Activated T-helper 9 cell treated with anti-CD3 and anti-CD28 coated beads, Interleukin-2, amount 50 U/mL, for 16 hours (primary cell): Measurements from ENCODE around the gene FAM228B.
A peak's percentile ranks its signal among the peaks of the same experiment; 100 is the strongest.
"Not testable (repeated sequence)": the region's sequence is repeated elsewhere in the genome, so short reads cannot be mapped to it uniquely, and the experiment has no call there.

Experiments used
- DNase-seq: peaks from one replicate; pipeline ENCODE4 v3.0.0-alpha.2; 2020; ENCODE audit warnings: low read depth

The FAM228B gene

DNA sequence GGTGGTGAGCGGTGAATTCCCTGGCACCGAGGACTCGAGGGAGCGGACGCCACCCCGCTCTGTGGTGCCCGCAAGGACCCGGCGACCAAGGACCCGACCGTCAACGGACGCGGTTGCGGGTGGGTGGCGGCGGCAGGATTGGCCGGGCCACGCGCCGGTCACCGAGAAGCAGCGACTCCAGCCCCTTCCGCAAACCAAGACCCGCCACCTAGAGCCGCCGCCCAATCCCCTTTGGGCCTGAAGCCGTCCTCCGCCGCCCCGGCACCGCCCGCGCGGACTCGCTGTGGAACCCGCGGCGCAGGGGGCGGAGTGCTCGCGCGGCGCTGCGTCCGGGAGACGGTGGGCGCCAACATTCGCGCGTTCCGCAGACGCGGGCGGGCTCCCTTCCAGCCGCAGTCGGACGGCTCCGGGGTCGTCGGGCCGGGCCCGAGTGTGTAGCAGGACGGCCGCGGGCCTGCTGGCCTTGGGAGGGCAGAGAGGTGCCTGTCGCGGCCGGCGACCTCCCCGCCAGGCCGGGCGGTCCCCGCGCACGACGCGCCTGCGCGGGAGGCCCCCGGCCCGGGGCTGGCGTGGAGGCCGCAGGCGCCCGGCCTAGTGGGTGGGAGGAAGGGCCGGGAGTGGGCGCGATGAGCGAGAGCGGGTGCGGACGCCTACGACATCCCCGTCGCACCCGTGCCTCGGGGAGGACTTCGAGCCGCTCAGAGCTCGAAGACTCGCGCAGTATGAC, at the start of gene FAM228B, which contains the start of gene PFN4:
FAM228B (plus strand) TSS at position 275 of the 727 bp plus-strand sequence. CDS start 893 bp downstream, outside the sequence.
PFN4 (minus strand) TSS at position 140 of the 727 bp plus-strand sequence. CDS start 799 bp downstream, outside the sequence.
- peak; percentile 36 for DNase-seq

DNA sequence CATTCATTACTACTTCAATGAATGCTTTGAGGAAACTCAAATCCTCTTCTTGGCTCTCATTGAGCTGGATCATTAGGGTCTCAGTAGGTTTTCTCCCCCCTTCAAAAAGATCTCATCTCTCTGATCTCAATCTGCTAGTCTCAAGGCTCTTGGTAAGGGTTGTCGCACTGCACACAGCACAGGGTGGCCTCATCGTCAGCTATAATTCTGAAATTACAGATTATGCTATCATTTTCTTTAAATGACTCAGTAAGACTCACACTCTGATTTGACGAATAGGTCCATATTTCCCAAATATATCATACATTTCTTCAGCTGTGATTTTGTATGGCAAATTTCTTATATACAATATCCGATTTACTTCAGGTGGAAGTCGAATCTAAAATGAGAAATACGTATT, 49.5 kb upstream of the FAM228B start:
- DNase-seq = no peak

DNA sequence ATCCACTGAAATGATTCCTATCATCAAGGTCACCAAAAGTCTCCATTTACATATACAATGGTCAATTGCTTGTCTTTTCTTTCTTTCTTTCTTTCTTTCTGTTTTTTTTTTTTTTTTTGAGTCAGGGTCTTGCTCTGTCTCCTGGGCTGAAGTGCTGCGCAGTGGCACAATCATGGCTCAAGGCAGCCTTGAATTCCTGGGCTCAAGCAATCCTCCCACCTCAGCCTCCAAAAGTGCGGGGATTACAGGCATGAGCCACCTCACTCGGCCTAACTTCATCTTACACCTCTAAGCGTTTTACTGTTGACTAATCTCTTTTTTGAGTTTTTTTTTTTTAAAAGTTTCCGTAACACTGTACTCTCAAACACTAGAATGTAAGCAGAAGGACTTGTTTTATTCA, 48.0 kb upstream of the FAM228B start:
- no peak for DNase-seq

DNA sequence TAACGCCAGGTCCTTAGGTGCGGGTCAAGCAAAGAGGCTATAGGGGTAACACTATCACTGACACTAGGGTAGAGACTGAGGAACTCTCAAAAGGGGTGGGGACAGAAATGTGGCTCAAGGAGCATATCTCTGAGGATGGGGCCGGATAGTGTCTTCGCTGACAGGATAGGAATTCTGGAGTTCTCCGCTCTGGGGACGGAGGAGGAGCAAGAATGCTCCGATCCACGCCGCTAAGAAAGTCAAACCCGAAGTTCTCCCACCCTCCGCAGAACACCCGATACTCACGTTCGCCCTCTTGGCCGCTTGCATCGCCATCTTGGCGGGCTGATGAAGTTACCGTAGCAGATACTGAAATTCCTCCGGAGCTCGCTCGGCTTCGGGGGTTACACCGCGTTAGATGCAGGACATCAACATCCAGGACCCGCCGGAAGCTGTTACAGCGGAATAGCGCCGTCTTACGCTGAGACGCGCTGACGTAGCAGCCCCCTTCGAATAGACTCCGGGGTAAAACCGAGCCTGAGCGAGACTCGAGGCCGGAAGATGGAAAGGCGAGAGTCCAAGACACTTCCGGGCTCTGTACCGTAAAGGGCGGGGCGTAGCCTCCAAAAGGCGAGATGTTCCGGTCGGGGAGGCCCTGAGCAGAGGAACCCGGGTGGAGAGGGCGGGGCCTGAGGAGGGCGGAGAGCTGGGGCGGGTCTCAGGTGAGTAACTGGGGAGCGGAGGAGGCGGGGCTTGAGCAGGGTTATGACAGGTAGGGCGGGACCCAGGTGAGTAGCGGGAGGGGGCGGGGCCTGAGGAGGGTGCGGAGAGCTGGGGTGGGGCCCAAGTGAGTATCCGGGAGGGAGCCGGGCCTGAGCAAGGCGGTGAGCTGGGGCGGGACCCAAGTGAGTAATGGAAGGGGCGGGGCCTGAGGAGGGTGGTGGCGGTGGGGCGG, 47.1 kb upstream of the FAM228B start, which contains the start of gene SF3B6:
SF3B6 (minus strand) TSS at position 412 of the 934 bp plus-strand sequence; CDS start at position 315, 97 bp downstream.
- DNase-seq = peak; percentile 99

DNA sequence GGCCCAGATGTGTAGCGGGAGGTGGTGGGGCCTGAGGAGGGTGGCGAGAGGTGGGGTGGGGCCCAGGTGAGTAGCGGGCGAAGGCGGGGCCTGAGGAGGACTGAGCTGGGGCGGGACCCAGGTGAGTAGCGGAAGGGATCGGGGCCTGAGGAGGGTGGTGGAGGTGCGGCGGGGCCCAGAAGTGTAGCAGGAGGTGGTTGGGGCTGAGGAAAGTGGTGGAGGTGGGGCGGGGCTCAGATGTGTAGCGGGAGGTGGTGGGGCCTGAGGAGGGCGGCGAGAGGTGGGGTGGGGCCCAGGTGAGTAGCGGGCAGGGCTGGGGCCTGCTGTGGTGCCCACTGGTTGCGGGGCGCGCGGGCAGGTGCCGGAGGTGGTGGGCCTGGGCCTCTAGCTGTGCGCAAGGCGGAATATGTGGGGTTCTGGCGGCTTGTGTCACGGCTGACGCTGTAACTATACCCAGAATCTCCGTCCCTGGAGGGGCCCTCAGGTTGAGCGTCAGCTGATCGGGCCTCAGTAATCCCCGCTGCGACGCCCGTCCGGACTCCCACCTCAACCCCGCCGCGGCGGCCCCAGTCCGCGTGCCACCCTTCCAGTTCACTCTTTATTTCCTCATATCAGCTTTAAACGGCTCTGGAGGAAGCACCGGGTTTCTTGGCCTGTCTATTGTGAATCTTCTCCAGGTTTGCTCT, 46.3 kb upstream of the FAM228B start:
- no peak for DNase-seq

DNA sequence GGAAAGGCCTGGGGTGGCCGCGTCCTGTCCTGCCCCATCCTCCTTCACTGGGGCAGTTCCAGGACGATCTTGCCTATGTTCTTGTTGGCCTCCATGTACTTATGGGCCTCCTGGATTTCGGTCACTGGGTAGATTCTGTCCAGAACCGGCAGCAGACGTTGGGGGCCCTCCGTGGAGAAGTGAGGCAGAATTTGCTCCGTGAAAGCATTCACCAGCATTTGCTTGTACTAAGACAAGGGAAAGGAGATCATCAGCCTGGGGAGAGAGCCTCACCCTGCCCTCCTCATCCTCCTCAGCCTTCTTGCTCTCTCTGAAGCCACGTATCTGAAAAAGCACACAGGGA, 45.8 kb upstream of the FAM228B start:
- DNase-seq = no peak

DNA sequence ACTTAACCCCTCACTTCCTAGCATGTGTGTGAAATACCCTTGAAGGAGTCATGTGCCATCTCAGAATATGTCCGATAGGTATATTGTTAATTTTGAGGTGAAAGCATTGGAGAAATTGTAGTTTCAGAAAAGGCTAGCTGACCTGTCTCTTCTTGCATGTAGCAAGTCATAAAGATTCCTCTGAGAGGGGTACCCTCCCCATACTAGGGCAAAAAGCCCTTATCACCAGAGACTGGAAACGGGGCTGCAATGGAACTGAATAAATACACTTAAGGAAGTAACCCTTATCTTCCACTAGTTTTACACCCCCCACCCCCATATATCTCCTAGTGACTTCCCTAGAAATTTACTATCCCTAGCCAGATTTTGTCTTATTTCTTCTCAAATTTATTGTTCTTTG, 45.4 kb upstream of the FAM228B start:
- DNase-seq = no peak

DNA sequence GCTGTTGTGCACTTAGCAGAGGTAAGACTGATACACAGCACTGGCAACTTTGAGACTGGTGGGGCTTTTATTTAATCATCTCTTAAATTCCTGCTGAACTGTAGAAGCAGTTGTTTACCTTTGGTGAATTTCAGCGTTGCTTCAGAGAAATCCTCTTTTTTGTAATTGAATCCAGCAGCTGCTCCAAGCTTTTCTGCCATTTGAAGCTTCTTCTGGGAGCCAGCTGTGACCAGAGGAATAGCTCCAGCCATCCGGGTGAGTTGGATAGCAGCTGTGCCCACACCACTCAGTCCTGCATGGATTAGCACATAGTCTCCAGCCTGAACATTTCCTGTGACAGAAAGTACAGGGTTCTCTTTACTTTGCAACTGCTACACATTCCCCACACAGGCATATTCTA, 42.6 kb upstream of the FAM228B start:
- DNase-seq = no peak

DNA sequence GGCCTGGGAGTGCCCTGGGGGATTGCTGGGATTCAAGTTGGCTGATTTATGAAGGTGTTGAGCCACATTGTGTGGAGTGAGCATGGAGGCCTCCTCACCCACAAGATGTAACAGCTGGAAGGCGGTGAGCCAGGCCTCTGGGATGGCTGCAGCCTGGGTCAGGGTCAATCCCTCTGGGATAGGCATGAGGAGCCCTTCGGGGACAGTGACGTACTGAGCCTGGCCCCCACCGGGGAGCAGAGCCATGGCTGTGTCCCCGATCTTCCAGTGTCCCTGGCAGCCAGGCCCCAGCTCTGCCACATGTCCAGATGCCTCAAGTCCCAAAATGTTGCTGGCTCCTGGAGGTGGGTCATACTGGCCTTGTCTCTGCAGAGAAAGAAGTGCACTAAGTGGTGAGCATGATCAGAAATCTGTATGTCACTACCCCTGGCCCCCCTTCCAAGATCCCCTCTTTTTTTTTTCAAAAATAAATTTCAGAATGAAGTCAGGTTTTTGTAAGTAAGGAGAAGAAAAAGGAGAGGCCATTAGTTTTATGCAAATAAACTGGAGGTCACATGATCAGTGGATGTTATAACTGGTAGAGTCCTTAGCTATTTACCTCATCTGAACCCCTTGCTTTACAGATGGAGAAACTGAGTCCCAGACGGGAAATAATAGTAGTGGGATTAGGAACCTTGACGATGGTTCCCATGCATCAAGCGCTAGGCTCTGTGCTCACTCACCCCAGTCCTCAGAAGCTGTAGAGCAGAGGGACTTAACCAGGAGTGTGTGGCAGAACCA, 40.3 kb upstream of the FAM228B start:
- no peak for DNase-seq

DNA sequence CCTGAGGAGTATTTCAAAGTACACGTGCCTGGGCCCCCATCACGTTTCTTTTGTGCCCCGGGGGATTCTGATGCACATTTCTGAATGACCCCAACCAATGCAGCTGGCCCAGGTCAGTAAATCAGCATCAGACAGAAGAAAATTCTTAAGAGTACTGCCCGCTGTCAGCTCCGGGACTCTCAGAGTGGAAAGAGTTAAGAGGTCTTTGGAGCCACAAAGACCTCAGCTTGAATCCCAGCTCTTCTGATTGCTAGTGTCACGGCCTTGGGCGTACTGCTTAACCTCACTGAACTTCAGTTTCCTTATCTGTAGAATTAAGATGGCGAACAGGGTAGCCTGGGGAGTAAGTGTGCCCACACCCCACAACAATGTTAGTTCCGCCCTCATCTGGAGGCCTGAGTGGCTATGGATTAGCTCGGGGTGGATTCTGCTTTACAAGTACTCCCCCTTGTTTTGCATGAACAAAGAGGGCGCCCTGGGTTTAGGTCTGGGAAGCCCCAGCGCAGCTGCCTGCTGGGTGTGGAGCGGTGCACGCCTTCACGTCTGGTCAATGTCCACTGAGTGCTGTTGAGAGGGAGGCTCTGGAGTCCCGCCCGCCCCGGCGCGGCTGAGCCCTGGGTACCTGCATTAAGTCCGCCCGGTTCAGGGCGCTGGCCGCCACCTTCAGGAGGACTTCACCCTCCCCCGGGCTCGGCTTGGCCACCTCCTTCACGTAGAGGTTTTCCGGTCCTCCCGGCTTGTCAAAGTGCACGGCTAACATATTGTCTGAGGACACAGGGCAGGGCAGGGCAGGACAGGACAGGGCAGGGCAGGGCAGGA, 39.5 kb upstream of the FAM228B start:
- DNase-seq = no peak

DNA sequence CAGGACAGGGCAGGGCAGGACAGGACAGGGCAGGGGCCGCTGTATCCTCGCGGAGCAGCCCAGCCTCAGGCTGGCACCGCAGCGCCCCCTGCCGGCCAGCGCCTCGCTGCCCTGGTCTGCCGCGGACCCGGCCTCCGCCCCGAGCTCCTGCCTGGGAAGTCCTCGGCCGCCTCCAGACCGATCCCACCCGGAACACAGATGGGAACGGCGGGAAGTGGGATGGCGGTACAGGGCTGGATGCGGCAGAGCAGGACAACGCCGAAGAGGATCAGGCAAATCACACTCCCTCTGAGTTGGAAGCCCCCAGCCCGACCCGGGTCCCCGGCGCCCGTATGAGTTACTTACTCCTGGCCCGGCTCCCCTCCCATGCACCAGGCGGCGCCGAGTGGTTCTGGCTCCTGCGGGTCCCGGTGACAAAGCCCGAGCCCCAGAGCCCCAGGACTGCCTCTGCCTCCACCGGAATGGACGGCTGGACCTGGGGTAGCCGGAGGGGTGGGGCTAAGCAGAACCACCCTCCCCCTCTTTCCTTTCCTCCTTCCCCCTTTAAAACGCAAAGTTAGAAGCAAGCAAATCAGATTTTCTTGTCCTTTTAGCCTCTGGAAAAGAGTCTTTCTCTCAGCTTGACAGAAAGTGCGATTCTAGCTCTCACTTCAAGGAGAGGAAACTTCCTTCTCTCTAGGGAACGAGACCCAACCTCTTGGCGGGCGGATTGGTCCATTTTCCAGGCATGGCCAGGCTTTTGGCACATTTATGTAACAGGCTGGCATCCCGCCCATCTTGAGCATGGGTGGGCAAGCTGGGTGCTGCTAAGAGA, 38.7 kb upstream of the FAM228B start, which contains the start of gene TP53I3:
TP53I3 (minus strand) TSS at position 449 of the 814 bp plus-strand sequence. CDS start 508 bp downstream, outside the sequence.
- DNase-seq = peak; percentile 77

DNA sequence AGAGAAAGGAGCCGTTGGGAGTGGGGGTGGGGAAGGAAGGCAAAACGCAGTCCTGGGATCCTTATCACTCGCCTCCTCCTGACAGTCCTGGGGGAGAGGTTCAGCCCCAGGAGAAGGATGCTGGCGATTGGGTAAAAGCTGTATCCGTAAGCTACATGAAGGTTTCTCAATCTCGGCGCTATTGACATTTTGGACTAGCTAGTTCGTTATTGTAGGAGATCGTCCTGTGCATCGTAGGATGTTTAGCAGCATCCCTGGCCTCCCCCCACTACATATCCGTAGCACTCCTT, 38.1 kb upstream of the FAM228B start:
- DNase-seq = no peak

DNA sequence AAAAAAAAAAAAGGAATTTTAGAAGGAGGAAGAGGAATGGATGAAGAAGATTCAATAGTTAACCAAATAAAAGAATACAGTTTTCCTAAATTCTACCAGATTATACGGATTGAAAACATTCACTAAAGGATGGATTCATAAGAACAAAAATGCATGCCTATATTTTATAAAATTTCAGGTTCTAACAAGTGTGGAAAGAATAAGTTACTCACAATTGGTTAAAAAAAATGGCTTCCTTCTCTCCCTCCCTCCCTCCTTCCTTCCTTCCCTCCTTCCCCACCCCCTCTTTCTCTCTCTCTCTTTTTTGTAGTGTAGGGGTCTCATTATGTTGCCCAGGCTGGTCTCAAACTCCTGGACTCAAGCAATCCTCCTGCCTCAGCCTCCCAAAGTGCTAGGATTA, 37.0 kb upstream of the FAM228B start:
- no peak for DNase-seq

DNA sequence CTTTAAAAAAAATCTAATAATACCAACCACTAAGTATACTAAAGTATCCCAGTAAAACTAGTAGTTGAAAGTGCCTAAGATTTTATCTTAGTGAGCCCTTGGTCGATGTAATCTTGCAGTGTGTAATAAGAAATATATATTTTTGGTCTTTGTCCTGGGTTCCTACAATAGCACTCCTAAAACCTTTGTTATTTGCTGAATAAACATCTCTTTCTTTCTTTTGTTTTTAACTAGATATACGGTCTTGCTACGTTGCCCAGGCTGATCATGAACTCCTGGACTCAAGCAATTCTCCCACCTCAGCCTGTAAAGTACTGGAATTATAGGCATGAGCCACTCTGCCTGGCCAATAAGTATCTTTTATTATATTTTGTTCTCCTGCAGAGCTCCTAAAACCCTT, 36.2 kb upstream of the FAM228B start:
- no peak for DNase-seq

DNA sequence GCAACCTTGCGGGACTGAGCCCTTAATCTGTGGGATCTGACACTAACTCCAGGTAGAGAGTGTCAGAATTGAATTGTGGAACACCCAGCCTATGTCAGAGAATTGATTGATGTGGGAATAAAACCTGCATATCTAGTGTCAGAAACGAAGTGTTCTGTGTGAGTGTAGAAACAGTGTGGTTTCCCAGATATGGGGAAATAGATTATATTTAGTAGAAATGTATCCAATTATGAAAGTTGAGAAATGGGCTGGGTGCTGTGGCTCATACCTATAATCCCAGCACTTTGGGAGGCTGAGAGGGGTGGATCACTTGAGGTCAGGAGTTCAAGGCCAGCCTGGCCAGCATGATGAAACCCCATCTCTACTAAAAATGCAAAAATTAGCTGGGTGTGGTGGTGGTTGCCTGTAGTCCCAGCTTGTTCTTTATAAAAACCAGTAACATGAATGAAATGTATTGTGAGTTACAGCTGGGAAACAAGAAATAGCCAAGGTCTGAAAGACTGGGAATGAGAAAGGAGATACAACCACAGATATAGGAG, 34.4 kb upstream of the FAM228B start:
- DNase-seq = no peak

DNA sequence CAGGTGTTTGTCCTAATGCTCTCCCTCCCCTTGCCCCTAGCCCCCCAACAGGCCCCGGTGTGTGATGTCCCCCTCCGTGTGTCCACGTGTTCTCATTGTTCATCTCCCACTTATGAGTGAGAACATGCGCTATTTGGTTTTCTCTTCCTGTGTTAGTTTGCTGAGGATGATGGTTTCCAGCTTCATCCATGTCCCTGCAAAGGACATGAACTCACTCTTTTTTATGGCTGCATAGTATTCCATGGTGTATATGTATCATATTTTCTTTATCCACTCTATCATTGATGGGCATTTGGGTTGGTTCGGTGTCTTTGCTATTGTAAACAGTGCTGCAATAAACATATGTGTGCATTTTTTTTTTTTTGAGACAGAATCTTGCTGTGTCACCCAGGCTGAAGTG, 30.0 kb upstream of the FAM228B start:
- DNase-seq = not testable (repeated sequence)

DNA sequence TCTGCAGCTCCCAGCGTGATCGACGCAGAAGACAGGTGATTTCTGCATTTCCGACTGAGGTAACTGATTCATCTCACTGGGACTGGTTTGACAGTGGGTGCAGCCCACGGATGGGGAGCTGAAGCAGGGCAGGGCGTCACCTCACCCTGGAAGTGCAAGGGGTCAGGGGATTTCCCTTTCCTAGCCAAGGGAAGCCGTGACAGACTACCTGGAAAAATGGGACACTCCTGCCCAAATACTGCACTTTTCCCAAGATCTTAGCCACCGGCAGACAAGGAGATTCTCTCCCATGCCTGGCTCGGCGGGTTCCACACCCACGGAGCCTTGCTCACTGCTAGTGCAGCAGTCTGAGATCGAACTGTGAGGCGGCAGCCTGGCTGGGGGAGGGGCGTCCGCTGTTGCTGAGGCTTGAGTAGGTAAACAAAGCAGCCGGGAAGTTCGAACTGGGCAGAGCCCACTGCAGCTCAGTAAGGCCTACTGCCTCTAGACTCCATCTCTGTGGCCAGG, 28.0 kb upstream of the FAM228B start:
- DNase-seq = not testable (repeated sequence)

DNA sequence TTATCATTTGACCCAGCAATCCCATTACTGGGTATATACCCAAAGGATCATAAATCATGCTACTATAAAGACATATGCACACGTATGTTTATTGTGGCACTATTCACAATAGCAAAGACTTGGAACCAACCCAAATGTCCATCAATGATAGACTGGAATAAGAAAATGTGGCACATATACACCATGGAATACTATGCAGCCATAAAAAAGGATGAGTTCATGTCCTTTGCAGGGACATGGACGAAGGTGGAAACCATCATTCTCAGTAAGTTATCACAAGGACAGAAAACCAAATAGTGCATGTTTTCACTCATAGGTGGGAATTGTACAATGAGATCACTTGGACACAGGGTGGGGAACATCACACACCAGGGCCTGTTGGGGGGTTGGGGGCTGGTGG, 22.5 kb upstream of the FAM228B start:
- DNase-seq = not testable (repeated sequence)

DNA sequence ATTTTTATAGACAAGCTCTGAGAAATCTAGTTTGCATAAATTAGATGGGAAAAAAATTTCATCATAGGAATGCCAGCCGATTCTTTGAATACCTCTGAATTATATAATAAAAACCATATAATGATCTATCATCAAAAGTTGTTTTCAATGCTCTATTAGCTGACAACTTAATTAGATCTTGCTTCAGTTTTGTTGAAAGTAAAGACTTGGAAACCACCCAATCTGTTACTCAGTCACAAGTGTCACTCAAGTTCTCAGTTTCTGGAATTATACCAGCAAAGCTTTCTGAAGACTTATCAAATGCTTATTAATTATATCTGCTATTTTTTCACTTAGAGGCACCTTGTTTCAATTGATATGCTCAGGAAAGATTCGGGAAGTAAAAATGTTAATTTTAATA, 21.3 kb upstream of the FAM228B start:
- DNase-seq = no peak
